ENCODE data around the gene GFPT2.
A peak's percentile ranks its signal among the peaks of the same experiment; 100 is the strongest.

Gene GFPT2

GRCh38 chr5:180364306-180364856 is 11.2 kb upstream of the GFPT2 start:
- no peak overlapping the region for H3K4me3 ChIP-seq (ENCODE audit: low read depth, low read length)
- TF ChIP-seq POLR2A (IDR thresholded peaks at IDR 0.05; ENCODE audit: extremely low read depth, insufficient read length) (no peak), CTCF (IDR thresholded peaks at IDR 0.05; ENCODE audit: low read depth, low read length) (no peak), MAX (IDR thresholded peaks at IDR 0.05; ENCODE audit: low read depth, low read length) (peak; percentile 89), MYC (IDR thresholded peaks at IDR 0.05; ENCODE audit: low read depth, low read length) (0 out of 2 replicates have a peak, but pooled peaks have one; percentile 12)
- DNase-seq (ENCODE audit: low read depth): peak; percentile 55

- no peak overlapping the region for H3K4me3 ChIP-seq (ENCODE audit: low read depth, low read length)
- no peak for DNase-seq (ENCODE audit: low read depth)
- TF ChIP-seq MAX (IDR thresholded peaks at IDR 0.05; ENCODE audit: low read depth, low read length) (no peak), CTCF (IDR thresholded peaks at IDR 0.05; ENCODE audit: low read depth, low read length) (no peak), POLR2A (IDR thresholded peaks at IDR 0.05; ENCODE audit: extremely low read depth, insufficient read length) (no peak), MYC (IDR thresholded peaks at IDR 0.05; ENCODE audit: low read depth, low read length) (no peak)
These were observed 7.2 kb upstream of the GFPT2 start for GRCh38 chr5:180360078-180360957.

- no peak for DNase-seq (ENCODE audit: low read depth)
- H3K4me3 ChIP-seq (ENCODE audit: low read depth, low read length): no peak overlapping the region
- TF ChIP-seq POLR2A (IDR thresholded peaks at IDR 0.05; ENCODE audit: extremely low read depth, insufficient read length): no peak
- no peak for TF ChIP-seq CTCF (IDR thresholded peaks at IDR 0.05; ENCODE audit: low read depth, low read length)
These were observed 5.6 kb upstream of the GFPT2 start for GRCh38 chr5:180358694-180359093.

GRCh38 chr5:180358179-180358578 is 5.0 kb upstream of the GFPT2 start:
- no peak for DNase-seq (ENCODE audit: low read depth)
- TF ChIP-seq CTCF (IDR thresholded peaks at IDR 0.05; ENCODE audit: low read depth, low read length) (no peak), POLR2A (IDR thresholded peaks at IDR 0.05; ENCODE audit: extremely low read depth, insufficient read length) (no peak), MYC (IDR thresholded peaks at IDR 0.05; ENCODE audit: low read depth, low read length) (no peak), MAX (IDR thresholded peaks at IDR 0.05; ENCODE audit: low read depth, low read length) (no peak)
- no peak overlapping the region for H3K4me3 ChIP-seq (ENCODE audit: low read depth, low read length)

GRCh38 chr5:180354966-180355365 is 1.8 kb upstream of the GFPT2 start:
- DNase-seq (ENCODE audit: low read depth): no peak
- H3K4me3 ChIP-seq (ENCODE audit: low read depth, low read length): no peak overlapping the region
- TF ChIP-seq POLR2A (IDR thresholded peaks at IDR 0.05; ENCODE audit: extremely low read depth, insufficient read length) (no peak), CTCF (IDR thresholded peaks at IDR 0.05; ENCODE audit: low read depth, low read length) (no peak), MAX (IDR thresholded peaks at IDR 0.05; ENCODE audit: low read depth, low read length) (no peak), MYC (IDR thresholded peaks at IDR 0.05; ENCODE audit: low read depth, low read length) (no peak)
